Panc1 (cell line): ENCODE measurements around the gene GLIS2.

Experiments
- POLR2AphosphoS5 ChIP-seq: IDR thresholded peaks from 2 replicates; pipeline ENCODE4 v1.6.1; 2012; ENCODE audit warnings: mild to moderate bottlenecking, low read depth, low read length, moderate library complexity
- SIN3A ChIP-seq: IDR thresholded peaks from 2 replicates; pipeline ENCODE4 v1.6.1; 2012; ENCODE audit warnings: low read depth, mild to moderate bottlenecking, low read length, moderate library complexity, borderline replicate concordance; ENCODE audit not compliant: insufficient read depth
- TCF7L2 ChIP-seq: IDR thresholded peaks from 2 replicates; pipeline ENCODE4 v1.6.1; 2011; ENCODE audit warnings: mild to moderate bottlenecking, low read depth, low read length, inconsistent platforms

GRCh38 chr16:4358236-4358635, 42.4 kb downstream of the GLIS2 start:
- TF ChIP-seq TCF7L2, result no peak
- TF ChIP-seq POLR2AphosphoS5, result no peak
- TF ChIP-seq SIN3A, result no peak
